HL-60/S4 (cell line): ENCODE measurements around the gene IPO4.
"Not testable (repeated sequence)": the region's sequence is repeated elsewhere in the genome, so short reads cannot be mapped to it uniquely, and the experiment has no call there.

Source experiments
- in situ Hi-C: fragments of 300-500 bp; cut with MboI; formaldehyde crosslinking; loops from 2 replicates; pipeline ENCODE4 v1.14.3; 2022; ENCODE audit warnings: low sequenced_read_pairs

IPO4 gene

DNA sequence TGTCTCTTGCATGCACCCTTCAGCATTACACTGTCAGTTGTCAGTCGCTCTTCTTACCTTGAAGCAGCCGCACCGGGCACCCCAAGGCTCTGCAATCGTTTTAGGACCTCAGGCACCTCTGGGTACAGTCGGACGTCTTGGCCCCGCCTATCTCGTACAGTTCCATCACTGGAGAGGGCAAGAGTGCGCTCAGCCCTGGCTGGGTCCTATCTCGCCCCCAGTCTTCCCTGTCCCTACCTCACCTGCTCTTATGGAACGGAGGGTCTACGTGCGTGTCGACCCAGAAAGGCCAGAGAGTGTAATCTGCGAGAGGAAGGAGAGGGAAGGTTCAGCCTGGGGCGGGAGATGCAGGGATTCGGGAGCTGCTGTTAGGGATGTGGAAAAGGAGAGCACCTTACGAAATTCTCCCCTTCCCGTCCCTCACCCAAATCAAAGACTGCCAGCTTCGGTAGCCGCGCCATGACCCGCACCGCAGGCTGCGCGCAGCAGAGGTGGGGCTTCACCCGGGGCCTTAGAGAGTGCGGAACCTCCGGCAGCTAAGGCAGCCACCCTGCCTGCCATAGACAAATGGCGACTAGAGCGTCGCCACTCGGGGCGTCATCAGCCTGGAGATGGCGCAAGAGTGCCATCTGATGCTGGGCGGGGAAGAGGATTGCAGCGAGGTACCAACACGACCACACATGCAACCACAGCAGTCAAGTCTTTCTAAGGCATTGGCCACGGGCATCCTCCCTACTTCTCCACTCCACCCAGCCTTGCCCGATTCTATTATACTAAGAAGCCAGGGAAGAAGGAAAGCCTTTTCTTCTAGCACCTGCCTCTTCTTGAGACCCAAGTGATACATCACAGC, 27.1 kb upstream of the IPO4 start, which contains the start of gene MDP1:
MDP1 (minus strand) TSS at position 572 of the 850 bp plus-strand sequence; CDS start at position 461, 111 bp downstream.
- in situ Hi-C loops, result no loop called here

DNA sequence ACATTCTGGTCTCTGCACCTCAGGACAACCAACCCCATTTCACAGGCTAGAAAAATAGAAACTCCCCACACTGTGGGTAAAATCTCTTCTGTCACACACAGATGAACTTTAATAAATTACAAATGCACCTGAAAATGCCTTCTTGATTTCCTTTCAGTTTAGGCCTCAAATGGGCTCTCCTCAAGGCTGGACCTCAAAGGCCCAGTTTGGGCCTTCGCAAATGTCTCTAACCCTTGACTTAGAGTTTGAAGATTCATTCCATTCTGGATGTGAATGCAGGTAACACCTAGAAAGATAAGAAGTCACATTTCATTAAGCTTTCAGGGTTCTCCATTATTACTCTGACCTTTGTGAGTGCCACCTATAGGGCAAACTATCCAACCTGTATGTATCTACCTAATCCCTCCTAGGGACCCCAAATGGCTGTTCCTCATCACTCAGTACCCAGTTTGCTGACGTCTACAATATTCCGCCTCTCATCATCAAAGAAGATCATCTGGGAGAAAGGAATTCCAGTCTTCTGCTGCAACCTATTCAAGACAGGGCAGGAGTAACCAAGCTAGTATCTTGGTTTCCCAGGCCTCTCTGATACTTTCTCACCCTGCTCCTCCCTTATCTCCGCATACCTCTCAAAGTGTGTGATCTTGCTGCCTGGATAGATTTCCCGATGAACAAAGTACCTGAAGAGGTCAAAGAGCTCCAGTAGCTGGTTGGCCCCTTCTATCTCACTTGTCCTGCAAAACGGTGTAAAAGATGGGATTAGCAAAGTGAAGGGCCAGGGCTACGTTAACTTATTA, 25.4 kb upstream of the IPO4 start:
- in situ Hi-C loops, result no loop called here

DNA sequence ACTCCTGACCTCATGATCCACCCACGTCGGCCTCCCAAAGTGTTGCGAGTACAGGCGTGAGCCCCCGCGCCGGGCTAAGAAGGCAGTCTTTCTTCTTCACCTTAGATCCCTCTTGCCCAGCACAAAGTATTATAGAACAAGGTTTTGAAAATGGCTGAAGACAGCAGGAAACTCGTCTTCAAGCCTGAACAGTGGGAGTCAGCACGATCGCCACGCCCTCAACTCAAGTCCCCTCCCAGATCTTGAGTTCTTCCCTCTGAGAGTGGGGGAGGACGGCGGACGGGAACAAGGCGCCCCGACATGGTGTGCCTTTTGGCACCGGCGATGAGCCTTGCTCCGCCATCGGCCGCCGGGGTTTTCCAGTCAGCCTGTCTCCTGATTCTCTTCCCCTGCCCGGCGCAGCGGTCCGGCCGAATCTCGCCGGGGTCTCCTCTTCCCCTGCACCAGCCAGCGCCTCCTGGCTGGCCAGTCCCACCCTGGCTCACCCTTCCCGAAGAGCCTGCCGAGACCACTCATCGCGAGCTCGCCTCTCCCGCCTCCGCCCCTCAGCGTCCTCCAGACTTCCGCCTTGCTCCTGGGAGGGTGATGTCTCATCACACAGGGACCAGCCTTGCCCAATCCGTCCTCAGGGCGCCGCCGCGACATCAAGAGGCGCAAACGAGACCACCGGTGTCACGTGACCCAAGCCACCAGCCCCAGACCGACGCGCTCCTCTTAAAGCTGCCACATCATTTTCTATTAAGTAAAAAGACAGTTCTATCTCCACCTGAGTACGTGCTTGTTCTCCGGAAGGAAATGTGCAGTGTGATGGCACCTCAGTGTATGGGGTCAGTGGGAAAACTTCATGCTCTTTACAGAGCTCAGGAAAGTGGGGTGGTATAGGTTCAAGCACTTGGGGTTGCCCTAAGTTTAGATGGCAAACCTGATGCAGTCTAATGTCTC, 24.6 kb upstream of the IPO4 start, which contains the start of gene CHMP4A:
CHMP4A (minus strand) TSS at position 565 of the 942 bp plus-strand sequence; CDS start at position 516, 49 bp downstream.
- in situ Hi-C loops, result no loop called here

DNA sequence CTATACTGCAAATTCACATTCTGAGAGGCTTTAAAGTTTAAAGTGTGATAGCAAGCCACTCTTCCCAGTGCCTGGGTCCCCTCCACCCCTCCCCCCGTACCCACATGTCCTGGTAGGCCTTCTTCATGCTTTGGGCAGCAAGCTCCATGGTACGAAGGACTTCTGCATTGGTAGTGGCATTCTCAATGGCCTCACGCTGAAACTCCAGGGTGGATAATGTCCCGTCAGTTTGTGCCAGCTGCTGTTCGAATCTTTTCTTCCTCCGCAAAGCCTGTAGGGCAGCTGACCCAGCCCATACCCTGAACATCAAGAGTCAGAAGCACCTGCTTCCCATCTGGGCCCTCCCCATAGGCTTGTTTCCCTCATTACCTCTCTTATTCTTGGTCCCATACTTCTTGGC, 22.7 kb upstream of the IPO4 start:
- in situ Hi-C loops, result no loop called here

DNA sequence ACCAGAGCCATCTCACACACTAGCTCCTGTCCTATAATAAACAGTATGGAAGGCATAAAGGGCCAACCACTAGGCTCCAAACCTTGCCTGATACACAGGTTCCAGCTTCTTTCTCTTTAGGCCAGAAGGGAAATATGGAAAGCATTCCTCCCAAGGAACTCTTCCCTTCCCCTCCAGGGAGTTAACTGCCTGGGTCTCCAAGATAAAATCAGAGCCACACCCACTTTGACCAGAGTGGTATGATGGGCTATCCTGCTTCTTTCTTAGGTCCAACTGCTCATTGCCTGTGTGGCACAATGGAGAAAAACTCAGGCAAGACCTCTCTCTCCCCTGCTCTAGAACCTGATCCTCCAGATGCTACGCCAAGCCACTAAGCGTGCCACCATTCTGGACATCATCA, 19.0 kb upstream of the IPO4 start:
- in situ Hi-C loops, result no loop called here

DNA sequence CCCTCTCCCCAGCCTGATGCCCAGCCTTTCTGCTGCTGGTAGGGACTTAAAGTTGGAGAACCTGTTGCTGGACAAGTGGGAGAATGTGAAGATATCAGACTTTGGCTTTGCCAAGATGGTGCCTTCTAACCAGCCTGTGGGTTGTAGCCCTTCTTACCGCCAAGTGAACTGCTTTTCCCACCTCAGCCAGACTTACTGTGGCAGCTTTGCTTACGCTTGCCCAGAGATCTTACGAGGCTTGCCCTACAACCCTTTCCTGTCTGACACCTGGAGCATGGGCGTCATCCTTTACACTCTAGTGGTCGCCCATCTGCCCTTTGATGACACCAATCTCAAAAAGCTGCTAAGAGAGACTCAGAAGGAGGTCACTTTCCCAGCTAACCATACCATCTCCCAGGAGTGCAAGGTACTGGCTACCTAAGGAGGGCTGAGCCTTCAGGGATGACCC, 18.5 kb upstream of the IPO4 start:
- in situ Hi-C loops, result no loop called here

DNA sequence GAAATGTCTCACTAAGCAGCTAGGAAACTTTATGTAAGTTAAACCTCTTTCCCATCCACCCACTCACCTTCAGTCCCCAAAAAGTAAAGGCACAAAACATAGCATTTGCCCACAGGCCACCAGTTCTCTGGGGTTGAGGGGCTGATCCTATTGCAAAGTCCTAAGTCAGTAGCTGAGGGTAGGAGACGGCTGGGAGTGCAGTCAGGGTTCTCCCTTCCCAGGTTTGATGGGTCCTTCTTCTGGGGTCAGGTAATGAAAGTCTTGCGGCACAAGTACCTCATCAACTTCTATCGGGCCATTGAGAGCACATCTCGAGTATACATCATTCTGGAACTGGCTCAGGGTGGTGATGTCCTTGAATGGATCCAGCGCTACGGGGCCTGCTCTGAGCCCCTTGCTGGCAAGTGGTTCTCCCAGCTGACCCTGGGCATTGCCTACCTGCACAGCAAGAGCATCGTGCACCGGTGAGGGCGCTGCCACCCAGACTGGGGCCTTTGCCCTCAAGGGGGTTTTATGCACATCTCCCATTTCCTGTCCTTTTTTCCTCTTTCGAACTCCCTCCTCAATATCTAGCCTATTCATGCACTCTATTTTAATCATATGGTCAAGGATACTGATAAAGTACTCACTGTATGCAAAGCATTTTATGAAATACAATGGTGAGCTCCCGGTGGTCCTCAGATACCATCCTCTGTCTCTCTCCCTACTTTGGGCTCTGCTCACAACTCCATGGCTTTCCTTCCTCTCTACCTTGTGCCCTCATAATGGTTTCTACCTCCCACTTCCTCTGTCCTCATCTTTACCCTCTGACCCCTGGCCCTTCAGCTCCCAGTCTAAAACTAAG, 17.9 kb upstream of the IPO4 start:
- in situ Hi-C loops, result no loop called here

DNA sequence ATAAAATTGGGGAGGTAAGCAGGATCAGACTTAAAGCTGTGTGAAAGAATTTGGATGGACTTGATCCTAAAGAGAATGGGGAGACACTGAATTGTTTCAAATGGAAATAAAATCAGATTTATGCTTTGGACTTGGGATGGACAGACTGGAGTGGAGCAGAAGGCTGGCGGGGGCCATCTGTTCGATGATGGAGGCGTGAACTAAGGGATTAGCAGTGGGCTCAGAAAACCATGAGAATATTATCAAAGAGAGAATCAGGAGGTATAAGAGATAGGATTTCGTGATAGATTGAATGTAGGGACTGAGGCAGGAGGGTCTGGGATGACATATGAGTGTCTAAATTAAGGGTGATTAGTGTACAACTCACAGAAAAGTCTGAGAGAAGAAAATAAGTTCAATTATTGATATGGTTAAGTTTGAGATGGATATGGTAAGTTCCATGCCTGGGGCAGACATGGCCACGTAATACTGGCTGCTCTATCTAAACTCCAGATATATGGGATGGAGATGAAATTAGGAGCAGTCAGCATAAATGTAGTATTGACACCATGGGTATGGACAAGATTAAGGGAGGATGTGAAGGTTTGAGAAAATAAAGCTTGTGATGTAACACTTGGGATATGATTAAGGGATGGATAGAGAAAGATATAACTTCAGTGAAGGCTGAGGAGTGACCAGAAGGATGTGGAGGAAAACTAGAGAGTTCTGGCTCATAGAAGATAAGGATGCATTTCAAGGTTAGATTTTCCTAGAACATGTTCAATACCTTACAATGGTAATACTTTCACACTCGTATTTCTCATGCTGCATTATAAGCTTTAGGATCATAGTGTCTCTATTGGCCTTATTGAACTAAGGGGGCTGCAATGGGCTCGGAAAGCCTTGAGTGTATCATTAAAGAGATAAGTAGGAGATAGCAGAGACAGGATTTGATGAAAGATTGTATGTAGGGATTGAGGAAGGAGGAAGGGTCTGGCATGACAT, 15.8 kb upstream of the IPO4 start:
- in situ Hi-C loops, result no loop called here

DNA sequence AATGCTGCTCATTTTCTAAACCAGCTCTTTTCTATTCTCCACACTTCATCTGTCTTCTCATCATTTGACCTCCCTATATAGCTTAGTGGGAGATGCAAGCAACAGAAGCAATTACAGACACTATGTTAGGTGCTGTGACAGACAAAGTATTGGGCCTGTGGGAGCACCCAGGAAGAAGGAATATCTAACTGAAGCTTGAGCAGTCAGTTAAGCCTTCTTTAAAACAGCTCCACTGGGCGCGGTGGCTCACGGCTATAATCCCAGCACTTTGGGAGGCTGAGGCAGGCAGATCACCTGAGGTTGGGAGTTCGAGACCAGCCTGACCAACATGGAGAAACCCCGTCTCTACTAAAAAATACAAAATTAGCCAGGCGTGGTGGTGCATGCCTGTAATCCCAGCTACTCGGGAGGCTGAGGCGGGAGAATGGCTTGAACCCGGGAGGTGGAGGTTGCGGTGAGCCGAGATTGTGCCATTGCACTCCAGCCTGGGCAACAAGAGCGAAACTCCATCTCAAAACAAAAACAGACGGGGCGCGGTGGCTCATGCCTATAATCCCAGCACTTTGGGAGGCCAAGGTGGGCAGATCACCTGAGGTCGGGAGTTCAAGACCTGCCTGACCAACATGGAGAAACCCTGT, 14.8 kb upstream of the IPO4 start:
- in situ Hi-C loops, result not testable (repeated sequence)

DNA sequence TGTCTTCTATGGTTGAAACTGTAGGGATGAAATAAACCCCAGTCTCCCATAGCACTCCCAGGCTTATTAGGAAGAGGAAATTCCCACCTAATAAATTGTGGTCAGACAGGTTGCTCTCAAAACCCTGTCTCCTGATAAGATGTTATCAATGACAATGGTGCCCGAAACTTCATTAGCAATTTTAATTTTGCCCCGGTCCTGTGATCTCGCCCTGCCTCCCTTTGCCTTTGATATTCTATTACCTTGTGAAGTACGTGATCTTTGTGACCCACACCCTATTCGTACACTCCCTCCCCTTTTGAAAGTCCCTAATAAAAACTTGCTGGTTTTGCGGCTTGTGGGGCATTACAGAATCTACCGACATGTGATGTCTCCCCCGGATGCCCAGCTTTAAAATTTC, 13.9 kb upstream of the IPO4 start:
- in situ Hi-C loops, result not testable (repeated sequence)

DNA sequence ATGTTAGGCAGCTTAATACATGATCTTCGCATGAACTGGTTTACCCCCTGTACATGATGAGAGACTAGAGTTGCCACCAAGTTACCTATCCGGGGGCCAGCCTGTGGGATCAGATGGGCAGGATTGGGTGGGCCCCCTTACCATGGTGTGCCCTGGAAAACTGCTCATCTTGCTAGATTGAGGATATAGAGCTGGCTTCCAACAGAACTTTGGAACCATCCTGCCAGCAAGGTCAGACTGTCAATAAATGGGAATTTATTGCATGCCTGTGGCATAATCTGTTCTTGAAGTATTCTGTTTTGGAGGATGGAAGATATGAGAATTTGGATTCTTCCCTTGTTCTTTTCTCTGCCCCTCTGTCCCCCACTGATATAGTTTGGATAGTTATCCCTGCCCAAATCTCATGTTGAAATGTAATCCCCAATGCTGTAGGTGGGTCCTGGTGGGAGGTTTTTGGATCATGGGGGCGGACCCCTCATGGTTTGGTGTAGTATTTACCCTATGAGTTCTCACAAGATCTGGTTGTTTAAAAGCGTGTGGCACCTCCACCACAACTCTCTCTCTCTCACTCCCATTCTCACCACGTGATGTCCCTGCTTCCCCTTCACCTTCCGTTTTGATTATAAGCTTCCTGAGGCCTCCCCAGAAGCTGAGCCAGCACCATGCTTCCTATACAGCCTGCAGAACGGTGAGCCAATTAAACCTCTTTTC, 10.4 kb upstream of the IPO4 start:
- in situ Hi-C loops, result no loop called here

DNA sequence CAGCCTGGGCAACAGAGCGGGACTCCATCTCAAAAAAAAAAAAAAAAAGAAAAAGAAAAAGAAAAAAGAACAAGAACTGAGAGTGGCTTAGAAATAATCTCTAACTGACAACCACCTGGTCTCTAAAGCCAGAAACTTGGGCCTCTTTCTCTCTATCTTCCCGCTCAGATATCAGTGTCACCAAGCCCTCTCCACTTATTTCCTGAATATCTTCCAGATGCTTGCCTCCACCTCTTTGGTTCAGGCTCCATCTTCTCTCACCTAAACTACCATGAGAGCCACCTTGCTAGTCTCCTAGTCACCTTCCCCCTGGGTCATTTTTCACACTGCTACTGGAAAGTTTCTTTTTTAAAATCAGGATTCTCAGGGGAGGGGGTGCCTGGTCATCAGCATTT, 8.4 kb upstream of the IPO4 start:
- in situ Hi-C loops, result no loop called here

DNA sequence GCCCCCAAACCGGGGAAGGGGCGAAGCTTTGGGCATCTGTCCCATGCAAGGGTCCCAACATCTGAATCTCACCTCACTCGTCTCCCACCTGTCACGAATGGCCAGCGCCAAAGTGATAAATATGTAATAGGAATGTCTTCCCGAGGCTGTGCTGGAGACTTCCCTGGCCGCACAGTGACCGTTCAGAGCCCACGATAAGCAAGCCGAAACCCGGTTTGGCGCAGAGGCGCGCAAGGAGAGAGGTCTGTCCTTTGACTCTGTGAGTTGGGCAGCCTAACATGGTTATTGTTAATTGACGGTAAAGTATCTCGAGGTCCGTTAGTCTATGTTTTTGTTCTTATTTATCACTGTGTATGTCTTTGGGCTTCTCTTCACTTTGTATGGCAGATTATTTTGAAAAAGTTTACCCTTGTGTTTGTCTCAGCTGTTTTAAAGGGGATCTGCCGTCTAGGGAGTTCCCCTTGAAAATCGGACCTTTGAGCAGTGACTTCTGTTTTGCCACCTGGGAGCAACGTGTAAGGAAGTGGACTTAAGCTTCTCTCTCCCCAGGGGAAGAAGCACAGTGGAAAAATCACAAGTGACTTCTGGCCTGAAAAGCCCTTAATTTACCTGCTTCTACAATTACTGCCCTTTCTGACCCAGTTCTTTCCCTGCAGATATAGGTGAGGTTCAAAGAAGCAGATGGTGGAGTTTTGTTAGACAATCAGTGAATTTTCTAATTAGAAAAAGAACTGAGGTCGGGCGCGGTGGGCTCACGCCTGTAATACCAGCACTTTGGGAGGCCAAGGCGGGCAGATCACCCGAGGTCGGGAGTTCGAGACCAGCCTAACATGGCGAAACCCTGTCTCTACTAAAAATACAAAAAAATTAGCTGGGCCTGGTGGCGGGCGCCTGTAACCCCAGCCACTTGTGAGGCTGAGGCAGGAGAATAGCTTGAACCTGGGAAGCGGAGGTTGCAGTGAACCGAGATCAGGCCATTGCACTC, 7.7 kb upstream of the IPO4 start:
- in situ Hi-C loops, result no loop called here

DNA sequence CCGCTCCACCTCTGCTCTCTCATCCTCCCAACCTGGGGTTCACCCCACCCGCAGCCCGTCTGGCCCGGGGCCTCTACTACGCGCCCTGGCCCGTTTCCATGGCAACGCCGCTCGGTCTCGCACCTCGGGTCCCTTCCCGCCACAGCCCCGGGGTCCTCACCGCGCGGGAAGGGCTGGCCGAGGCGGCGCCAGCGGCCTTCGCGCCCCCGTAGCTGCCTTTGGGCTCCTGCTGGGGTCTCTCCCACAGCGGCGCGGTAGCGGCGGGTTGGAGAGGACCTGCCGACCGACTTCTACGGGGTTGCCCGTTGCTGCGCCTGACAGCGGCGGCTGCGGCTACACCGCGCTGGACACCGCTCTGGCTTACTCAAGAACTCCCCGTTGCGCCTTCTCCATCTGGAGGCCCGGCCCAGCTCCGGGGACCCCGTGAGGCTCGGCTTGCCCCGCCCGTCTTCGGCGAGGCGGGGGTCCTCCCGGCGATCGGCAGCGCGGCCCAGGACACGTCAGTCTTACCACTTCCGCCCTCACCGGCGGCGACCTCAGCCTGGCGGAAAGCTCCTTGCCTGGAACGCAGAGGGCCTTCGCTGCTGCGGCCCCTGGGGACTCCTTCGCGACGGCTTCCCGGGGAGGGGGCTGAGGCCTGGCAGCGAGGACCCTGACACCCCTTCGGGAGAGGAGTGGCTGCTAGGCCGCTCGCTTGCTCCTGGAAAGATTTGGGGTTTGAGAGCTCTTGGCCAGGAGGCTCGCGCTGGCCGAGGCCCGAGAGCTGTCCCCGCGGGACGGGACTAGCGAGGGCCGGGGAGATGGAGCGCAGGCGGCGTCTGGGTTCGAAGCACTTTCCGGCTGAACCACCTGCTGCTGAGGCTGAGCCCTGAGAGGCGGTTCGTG, 6.8 kb upstream of the IPO4 start, which contains the start of gene TM9SF1:
TM9SF1 (minus strand) TSS at position 256 of the 885 bp plus-strand sequence. CDS start 422 bp downstream, outside the sequence.
- in situ Hi-C loops, result no loop called here

DNA sequence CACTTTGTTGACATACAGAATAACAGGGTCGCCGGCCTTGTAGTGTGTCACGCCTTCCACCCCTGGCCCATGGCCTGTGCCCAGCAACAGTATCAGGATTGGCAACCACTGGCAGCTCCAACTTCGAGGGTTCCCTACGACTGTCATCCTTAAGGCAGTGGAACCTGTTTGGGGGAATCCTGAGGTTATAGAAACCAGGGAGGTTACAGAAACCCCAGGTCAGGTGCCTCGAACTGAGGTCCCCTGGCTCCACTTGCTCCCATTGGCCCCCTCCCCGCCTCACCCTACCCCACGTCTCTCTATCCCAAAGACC, 6.2 kb upstream of the IPO4 start:
- in situ Hi-C loops, result no loop called here
